BE2C (cell line): ENCODE data around the gene RPS3. TPM values are rescaled to one million over a fixed set of nuclear protein-coding genes. Genes with fewer than 3 reads are reported as not detected.
A peak's percentile ranks its signal among the peaks of the same experiment; 100 is the strongest.

ENCODE experiments used
- DNase-seq: peaks from one replicate; pipeline ENCODE4 v3.0.0-alpha.2; 2020
- H3K27me3 ChIP-seq: fragments of 250-450 bp; sonication (Bioruptor Pico); 2 replicates; pipeline ENCODE4 v1.5.1; 2020; ENCODE audit warnings: mild to moderate bottlenecking
- H3K36me3 ChIP-seq: fragments of 250-450 bp; sonication (Bioruptor Pico); 2 replicates; pipeline ENCODE4 v1.5.1; 2020; ENCODE audit warnings: mild to moderate bottlenecking
- H3K4me1 ChIP-seq: fragments of 250-450 bp; sonication (Bioruptor Pico); 2 replicates; pipeline ENCODE4 v1.5.1; 2020
- H3K4me3 ChIP-seq: 2 replicates; pipeline ENCODE4 v1.5.1; 2011; ENCODE audit warnings: low read depth, low read length
- H3K9me3 ChIP-seq: fragments of 250-450 bp; sonication (Bioruptor Pico); 2 replicates; pipeline ENCODE4 v1.5.1; 2020
- CTCF ChIP-seq: IDR thresholded peaks from 2 replicates; pipeline ENCODE4 v1.5.1; 2012; ENCODE audit warnings: mild to moderate bottlenecking, low read depth, low read length
- polyA plus RNA-seq: library from polyadenylated mRNA; unstranded; fragments of >200 nt; gene quantifications from one replicate; pipeline ENCODE4 v1.2.1, GENCODE V29; 2012; ENCODE audit warnings: low read depth, missing spikeins; ENCODE audit not compliant: insufficient read length, insufficient read depth

Gene RPS3
- 2,133 TPM for polyA plus RNA-seq

- Histone ChIP-seq H3K4me1 (peaks cover 24% of the 10 kb centered on the region), H3K36me3 (peaks cover 46% of the 10 kb centered on the region), H3K27me3 (no peaks in the 10 kb centered on the region), H3K4me3 (peak within 1 kb of the TSS; percentile 100), H3K9me3 (no peaks in the 10 kb centered on the region)
- peak; percentile 93 for DNase-seq
- peak; percentile 19 for TF ChIP-seq CTCF
Measured at GRCh38 chr11:75399344-75400145, at the start of gene RPS3. RPS3 (plus strand) TSS chr11:75399518; CDS start chr11:75399548, 30 bp downstream.

DNA sequence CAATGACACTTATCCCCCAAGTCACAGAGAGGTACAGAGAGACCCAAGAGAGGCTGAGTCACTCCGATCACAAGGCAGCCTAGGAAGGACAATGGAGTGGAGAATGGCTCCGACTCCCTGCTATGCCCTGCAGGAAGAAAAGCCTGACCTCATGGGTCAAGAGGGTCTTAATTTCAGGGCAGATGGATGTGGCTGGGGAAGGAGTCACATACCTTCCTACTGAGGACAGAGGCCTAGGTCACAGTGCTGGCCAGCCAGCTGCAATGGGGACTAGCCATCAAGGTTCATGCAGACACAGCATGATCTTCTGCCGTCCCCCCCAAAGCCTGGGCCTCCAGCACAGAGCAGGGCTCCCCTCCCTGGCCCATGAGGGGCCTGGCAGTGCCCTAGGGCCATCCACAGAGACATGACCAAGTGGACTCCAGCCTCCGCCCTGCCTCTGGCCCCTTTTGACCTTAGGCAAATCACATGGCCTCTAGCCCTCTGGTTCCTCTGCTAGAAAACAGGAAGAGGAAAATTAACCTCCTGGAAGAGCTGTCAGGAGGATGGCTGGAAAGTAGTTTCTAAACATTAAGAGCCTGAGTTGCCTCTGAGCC, 49.7 kb upstream of the RPS3 start:
- peaks cover 45% of the 10 kb centered on the region for H3K4me1 ChIP-seq
- no peak for TF ChIP-seq CTCF
- no peaks in the 10 kb centered on the region for H3K9me3 ChIP-seq
- H3K27me3 ChIP-seq, result no peaks in the 10 kb centered on the region
- H3K36me3 ChIP-seq, result peaks cover 12% of the 10 kb centered on the region
- H3K4me3 ChIP-seq, result peak overlapping the region; percentile 72
- no peak for DNase-seq

GRCh38 chr11:75350122-75350742, 49.1 kb upstream of the RPS3 start:
- no peak for TF ChIP-seq CTCF
- H3K9me3 ChIP-seq, result no peaks in the 10 kb centered on the region
- no peak for DNase-seq
- peak overlapping the region; percentile 72 for H3K4me3 ChIP-seq
- H3K27me3 ChIP-seq, result no peaks in the 10 kb centered on the region
- peaks cover 12% of the 10 kb centered on the region for H3K36me3 ChIP-seq
- H3K4me1 ChIP-seq, result peaks cover 39% of the 10 kb centered on the region

GRCh38 chr11:75350743-75351540, 48.4 kb upstream of the RPS3 start:
- no peaks in the 10 kb centered on the region for H3K27me3 ChIP-seq
- no peaks in the 10 kb centered on the region for H3K9me3 ChIP-seq
- peaks cover 37% of the 10 kb centered on the region for H3K4me1 ChIP-seq
- H3K4me3 ChIP-seq, result peak overlapping the region; percentile 72
- H3K36me3 ChIP-seq, result peaks cover 12% of the 10 kb centered on the region
- TF ChIP-seq CTCF, result peak; percentile 26; the same call in 1 of the 2 replicates
- DNase-seq, result peak; percentile 72

DNA sequence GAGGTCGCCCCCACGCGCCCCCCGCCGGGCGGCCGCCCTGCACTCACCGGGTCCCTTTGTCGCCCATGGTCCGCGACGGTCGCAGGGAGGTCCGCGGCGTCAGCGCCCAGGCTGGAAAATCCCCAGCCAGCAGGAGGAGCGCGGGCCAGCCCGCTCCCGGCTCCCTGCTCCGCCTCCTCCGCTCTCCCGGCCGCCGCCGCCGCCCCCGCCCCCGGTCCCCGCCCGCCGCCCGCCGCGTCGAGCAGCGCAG, 47.9 kb upstream of the RPS3 start, which contains the start of gene ARRB1:
Gene ARRB1, minus strand, starts transcription at position 121 of the 250 bp plus-strand sequence. Its CDS starts 54 bp downstream, at position 67.
- Histone ChIP-seq H3K4me3 (peak within 1 kb of the TSS; percentile 72), H3K9me3 (no peaks in the 10 kb centered on the region), H3K36me3 (peaks cover 12% of the 10 kb centered on the region), H3K4me1 (peaks cover 34% of the 10 kb centered on the region), H3K27me3 (no peaks in the 10 kb centered on the region)
- TF ChIP-seq CTCF, result no peak
- peak; percentile 78 for DNase-seq
